Uterus (tissue), 4 donors: ENCODE data around the gene TTLL8. TPM values are rescaled to one million over a fixed set of nuclear protein-coding genes. Genes with fewer than 3 reads are reported as not detected.

Source experiments
- DNase-seq, 2 donors: peaks; one replicate each; pipeline ENCODE4 v3.0.0-alpha.2; 2019 to 2020
- H3K27ac ChIP-seq, 2 donors: fragments of 200-600 bp; sonication (generic); 1 replicate in 1 of 2; 2 replicates in 1 of 2; pipeline ENCODE4 v1.5.1; 2016 to 2018
- H3K27me3 ChIP-seq, 2 donors: fragments of 200-600 bp; sonication (generic); one replicate each; pipeline ENCODE4 v1.5.1; 2018 to 2019; ENCODE audit warnings: control low read depth in 1 of 2
- H3K36me3 ChIP-seq, 2 donors: fragments of 200-600 bp; sonication (generic); one replicate each; pipeline ENCODE4 v1.5.1; 2019; ENCODE audit warnings: control low read depth in 1 of 2
- H3K4me1 ChIP-seq, 2 donors: fragments of 200-600 bp; sonication (generic); one replicate each; pipeline ENCODE4 v1.5.1; 2018 to 2019; ENCODE audit warnings: control low read depth in 1 of 2
- H3K4me3 ChIP-seq, 2 donors: fragments of 200-600 bp; sonication (generic); 1 replicate in 1 of 2; 2 replicates in 1 of 2; pipeline ENCODE4 v1.5.1; 2018 to 2019; ENCODE audit warnings: mild to moderate bottlenecking in 1 of 2
- H3K9me3 ChIP-seq, 2 donors: fragments of 200-600 bp; sonication (generic); one replicate each; pipeline ENCODE4 v1.5.1; 2019; ENCODE audit warnings: control low read depth in 1 of 2
- POLR2A ChIP-seq, 2 donors: fragments of 450-650 bp; IDR thresholded peaks; one replicate each; pipeline ENCODE4 v1.6.1; 2016; ENCODE audit warnings: antibody characterized with exemption in 2 of 2, mild to moderate bottlenecking in 1 of 2, moderate library complexity in 1 of 2
- intact Hi-C: fragments of 100-400 bp; cut with DNase I; formaldehyde crosslinking; loops from one replicate; pipeline ENCODE4 v1.15.1; 2023; ENCODE audit warnings: low total_unique reads
- total RNA-seq, 4 donors: library from RNA; depleted of rRNA in 3 of 4; stranded (reverse); fragments of >200 nt in 3 of 4; gene quantifications; one replicate each; pipeline versions ENCODE4 v1.1.0 to v1.2.4, GENCODE V29; 2014 to 2023
- TF ChIP-seq, protein P1 (sequence below), 4 experiments: fragments of 200-600 bp in 2 of 4; fragments of 450-650 bp in 2 of 4; sonication (generic) in 2 of 4; IDR thresholded peaks; one replicate each; pipeline ENCODE4 v1.5.1; 2016 to 2019; ENCODE audit warnings: antibody characterized with exemption in 4 of 4, mild to moderate bottlenecking in 2 of 4, moderate library complexity in 1 of 4
- donor health status: DM: yes; HTN: yes; CAD: no.

The TTLL8 gene
- total RNA-seq, 4 donors from 2014 or later: not detected

DNA sequence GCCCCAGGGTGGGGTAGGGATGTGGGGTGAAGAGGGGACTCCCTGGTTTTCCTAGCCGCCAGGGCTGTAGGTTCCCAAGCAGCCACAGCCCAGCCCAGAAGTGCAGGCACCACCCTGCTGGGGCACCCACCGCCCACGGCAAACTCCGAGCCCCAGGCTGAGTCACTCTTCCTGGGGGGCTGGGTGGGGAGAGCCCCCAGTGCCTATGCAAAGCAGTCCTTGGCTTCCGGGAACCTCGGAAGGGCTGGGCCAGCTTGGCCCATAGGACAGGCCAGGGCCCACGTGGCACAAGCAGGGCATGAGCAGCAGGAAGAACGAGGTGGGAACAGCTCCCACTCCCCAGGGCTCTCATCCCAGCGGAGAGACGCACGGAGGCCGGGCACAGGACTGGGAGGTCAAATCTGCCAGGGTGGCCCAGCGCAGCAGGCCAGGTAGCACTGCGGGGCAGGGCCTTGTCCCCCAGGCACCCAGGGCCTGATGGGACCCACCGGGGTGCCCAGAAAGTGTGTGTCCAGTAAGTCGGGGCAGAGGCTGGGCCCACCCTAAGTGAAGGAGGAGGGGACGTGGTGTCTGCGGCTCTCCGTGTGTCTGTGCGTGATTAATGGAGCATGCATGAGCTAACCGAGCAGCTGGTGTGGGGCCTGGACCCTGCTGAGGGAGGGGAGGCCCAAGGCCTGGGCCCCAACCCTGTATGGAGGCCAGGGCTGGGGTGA, 41.0 kb downstream of the TTLL8 start:
- intact Hi-C loops: no loop called here

DNA sequence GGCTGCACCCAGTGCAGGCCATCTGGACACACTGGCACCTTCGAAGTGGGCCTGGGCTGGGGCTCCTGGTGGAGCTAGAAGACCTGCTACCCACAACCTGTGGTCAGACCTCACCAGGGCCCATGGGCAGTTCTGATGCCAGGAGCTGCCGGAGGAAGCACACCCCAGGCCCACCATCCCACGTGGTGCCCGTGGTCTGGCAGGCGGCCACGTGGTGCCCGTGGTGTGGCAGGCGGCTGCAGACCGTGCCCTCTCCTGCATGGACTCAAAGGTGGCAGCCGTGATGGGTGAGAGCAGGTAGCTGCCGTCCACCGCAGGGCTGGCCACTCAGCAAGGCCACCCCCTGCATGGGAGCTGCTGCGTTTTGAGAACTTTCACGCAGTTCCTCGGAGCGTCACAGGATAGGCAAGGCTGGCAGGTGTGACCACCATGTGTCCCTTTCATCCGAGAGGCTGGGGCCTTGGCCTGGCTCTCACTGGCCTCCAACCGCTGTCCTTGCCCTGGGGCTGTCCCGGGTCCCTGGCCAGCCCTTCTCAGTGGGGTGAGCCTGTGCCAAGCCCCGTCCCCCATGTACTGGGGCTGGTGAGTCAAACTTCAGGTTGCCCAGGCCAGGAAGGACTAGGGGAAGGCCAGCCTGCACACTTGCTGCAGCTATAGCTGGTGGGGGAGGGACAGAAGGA, 41.6 kb downstream of the TTLL8 start:
- Histone ChIP-seq H3K27me3 (peaks cover 11 to 22% of the 10 kb centered on the region in 2 donors), H3K27ac (no peak overlapping the region), H3K36me3 (no peaks in the 10 kb centered on the region), H3K4me1 (peaks cover 0 to 5% of the 10 kb centered on the region in 2 donors), H3K4me3 (no peak overlapping the region), H3K9me3 (no peaks in the 10 kb centered on the region)
- intact Hi-C loops: no loop called here
- TF ChIP-seq POLR2A (IDR thresholded peaks at IDR 0.05): no peak
- TF ChIP-seq, protein P1, sequence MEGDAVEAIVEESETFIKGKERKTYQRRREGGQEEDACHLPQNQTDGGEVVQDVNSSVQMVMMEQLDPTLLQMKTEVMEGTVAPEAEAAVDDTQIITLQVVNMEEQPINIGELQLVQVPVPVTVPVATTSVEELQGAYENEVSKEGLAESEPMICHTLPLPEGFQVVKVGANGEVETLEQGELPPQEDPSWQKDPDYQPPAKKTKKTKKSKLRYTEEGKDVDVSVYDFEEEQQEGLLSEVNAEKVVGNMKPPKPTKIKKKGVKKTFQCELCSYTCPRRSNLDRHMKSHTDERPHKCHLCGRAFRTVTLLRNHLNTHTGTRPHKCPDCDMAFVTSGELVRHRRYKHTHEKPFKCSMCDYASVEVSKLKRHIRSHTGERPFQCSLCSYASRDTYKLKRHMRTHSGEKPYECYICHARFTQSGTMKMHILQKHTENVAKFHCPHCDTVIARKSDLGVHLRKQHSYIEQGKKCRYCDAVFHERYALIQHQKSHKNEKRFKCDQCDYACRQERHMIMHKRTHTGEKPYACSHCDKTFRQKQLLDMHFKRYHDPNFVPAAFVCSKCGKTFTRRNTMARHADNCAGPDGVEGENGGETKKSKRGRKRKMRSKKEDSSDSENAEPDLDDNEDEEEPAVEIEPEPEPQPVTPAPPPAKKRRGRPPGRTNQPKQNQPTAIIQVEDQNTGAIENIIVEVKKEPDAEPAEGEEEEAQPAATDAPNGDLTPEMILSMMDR (IDR thresholded peaks at IDR 0.05): no peak
- peak in 1 of 2 donors; percentile 10 for DNase-seq

More for the DNA sequence above, 41.0 kb downstream of the TTLL8 start:
- no peak overlapping the region for H3K4me3 ChIP-seq
- no peak overlapping the region for H3K27ac ChIP-seq
- H3K4me1 ChIP-seq: peaks cover 0 to 5% of the 10 kb centered on the region in 2 donors
- H3K27me3 ChIP-seq: peaks cover 11 to 16% of the 10 kb centered on the region in 2 donors
- DNase-seq: peak in 1 of 2 donors; percentile 12
- H3K9me3 ChIP-seq: no peaks in the 10 kb centered on the region
- TF ChIP-seq POLR2A (IDR thresholded peaks at IDR 0.05): no peak
- TF ChIP-seq, protein P1 (IDR thresholded peaks at IDR 0.05): no peak
- H3K36me3 ChIP-seq: no peaks in the 10 kb centered on the region

DNA sequence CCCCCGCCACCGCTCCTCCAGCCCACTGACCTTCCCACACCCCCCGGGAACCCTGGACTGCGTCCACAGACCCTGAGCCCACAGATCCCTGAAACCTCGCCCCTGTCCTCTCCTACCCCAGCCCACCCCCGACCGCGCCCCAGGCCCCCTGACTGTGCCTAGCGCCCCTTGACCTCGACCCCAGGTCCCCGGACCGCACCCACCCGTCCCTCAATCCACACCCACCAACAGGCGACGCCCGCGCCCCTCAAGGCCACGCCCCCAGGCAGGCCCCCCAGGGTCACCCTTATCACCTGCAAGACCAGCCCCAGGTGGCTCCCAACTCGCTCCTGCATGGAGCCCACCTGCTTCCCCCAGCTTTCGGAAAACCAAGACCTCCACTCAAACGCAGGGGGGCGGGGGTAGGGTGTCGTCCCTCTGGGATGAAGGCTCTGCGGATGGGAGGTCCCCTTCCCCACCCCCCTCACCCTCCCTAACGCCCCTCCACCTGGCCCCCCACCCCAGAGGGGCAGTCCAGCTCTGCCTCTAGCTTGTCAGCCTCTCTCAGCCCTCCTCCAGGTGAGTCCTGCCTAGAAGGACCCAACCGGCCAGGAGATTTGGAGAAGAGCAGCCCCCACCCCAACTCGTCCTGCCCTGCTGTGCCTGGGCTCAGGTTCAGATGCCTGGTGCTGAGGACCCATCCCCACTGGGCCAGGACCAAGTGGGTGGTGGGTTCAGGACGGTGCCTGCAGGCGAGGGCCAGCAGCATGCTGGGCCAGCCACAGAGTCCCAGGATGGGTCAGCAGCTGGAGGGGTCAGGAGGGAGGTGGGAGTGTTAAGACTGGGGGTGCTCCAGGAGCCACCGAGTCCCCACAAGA, 42.4 kb downstream of the TTLL8 start:
- Histone ChIP-seq H3K4me1 (peaks cover 0 to 9% of the 10 kb centered on the region in 2 donors), H3K9me3 (no peaks in the 10 kb centered on the region), H3K27ac (no peak overlapping the region), H3K4me3 (no peak overlapping the region), H3K36me3 (no peaks in the 10 kb centered on the region), H3K27me3 (peaks cover 16 to 28% of the 10 kb centered on the region in 2 donors)
- no peak for DNase-seq
- intact Hi-C loops: no loop called here
- TF ChIP-seq, protein P1 (IDR thresholded peaks at IDR 0.05): no peak
- TF ChIP-seq POLR2A (IDR thresholded peaks at IDR 0.05): no peak

DNA sequence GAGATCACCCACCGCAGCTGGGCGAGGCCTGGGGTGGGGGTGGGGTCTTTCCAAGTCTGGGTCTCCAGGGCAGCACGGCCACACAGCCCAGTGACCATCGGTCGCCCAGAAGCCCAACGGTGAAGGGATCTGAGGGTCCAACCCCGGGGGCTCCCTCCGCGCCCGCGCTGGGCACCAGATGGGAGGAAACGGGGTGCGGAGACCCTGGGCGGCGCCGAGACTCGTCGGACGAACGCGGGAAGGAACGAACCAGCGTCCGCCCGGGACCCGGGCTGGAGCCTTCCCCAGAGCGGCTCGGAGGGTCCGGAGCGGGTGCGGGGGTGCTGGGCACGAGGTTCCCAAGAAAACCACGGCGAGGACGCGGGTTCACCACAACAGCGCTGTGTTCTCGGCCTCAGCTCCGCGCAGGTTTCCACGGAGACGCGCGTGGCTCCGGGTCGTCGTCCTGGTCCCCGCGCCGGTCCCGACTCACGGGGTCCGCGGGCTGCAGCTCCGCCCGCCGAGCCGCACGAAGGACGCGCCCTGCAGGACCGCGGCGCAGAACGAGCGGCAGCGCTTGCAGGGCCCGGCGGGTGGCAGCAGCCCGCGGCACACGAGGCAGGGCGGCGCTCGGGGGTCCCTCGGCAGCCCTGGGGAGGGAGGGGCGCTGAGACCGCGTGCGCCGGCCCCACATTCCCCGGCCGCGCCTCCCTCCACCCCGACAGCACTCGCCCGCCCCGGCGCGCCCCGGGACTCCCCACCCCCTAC, 43.3 kb downstream of the TTLL8 start:
- intact Hi-C loops: no loop called here

More for the DNA sequence above, 43.3 kb downstream of the TTLL8 start:
- DNase-seq: no peak
- H3K9me3 ChIP-seq: no peaks in the 10 kb centered on the region
- no peak overlapping the region for H3K4me3 ChIP-seq
- H3K36me3 ChIP-seq: no peaks in the 10 kb centered on the region
- H3K27ac ChIP-seq: no peak overlapping the region
- TF ChIP-seq POLR2A (IDR thresholded peaks at IDR 0.05): no peak
- TF ChIP-seq, protein P1 (IDR thresholded peaks at IDR 0.05): no peak
- peaks cover 24 to 33% of the 10 kb centered on the region in 2 donors for H3K27me3 ChIP-seq
- H3K4me1 ChIP-seq: peaks cover 0 to 11% of the 10 kb centered on the region in 2 donors
